ENCODE results near the gene MYH15.

The MYH15 gene

DNA sequence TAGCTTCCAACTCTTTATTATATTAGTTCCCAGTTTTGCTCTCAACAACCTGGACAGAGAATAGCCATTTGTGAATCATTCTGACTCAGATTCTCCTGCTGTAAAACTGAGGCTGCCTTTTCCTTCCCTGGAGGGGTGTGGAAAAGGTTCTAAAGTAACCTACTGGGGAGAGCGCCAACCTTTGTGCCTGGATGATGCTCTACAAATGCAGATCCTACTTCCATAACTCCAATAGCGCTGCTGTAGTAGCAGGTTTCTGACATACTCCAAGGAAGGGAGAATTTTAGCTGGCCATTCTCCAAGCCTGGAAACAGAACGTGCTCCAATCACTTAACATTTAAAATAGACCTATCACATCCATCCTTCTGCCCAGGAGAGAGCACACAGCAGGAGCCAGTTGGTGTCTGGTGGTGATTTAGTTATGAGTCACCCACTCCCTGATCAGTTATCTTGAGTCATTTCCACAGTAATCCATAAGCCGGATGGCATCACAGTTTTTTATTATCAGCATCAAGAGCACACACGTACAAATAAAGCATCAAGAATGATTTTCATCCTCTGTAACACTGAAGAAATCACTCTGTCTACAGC is 38.3 kb downstream of the MYH15 start:
- Histone ChIP-seq H3K9me3 (ENCODE audit: control insufficient read depth, low read length) (no peaks in the 10 kb centered on the region), H3K9ac (ENCODE audit: low read length) (no peak overlapping the region), H3K4me3 (ENCODE audit: low read length) (no peak overlapping the region), H3K36me3 (ENCODE audit: control insufficient read depth, insufficient read depth, low read length, severe bottlenecking) (no peaks in the 10 kb centered on the region), H3K27me3 (replicated peaks; ENCODE audit: control insufficient read depth, insufficient read depth, low read length) (no peaks in the 10 kb centered on the region), H3K4me1 (ENCODE audit: control insufficient read depth, insufficient read depth, low read length) (peaks cover 15% of the 10 kb centered on the region)
- DNase-seq (ENCODE audit: low read depth) = peak; percentile 67

DNA sequence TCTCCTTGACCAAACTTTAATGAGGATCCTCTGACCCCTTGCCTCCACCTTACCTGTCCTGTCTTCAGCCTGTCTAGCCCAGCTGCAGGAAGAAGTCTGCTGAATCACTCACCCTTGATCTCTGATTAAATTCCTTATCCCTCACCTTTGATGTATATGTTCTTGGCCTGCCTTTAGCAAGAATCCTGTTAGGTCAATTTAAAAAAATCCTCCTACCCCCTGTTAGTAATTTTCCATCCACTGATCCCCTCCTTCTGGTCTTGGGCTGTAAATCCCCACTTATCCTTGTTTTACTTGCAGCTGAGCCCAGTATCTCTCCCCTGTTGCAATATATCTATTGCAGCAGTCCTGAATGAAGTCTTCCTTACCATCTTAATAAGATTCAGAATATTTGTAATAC is 39.0 kb downstream of the MYH15 start:
- no peaks in the 10 kb centered on the region for H3K36me3 ChIP-seq (ENCODE audit: control insufficient read depth, insufficient read depth, low read length, severe bottlenecking)
- H3K9me3 ChIP-seq (ENCODE audit: control insufficient read depth, low read length) = no peaks in the 10 kb centered on the region
- no peak overlapping the region for H3K9ac ChIP-seq (ENCODE audit: low read length)
- no peak overlapping the region for H3K4me3 ChIP-seq (ENCODE audit: low read length)
- no peak for DNase-seq (ENCODE audit: low read depth)
- H3K27me3 ChIP-seq (replicated peaks; ENCODE audit: control insufficient read depth, insufficient read depth, low read length) = no peaks in the 10 kb centered on the region
- H3K4me1 ChIP-seq (ENCODE audit: control insufficient read depth, insufficient read depth, low read length) = peaks cover 15% of the 10 kb centered on the region

GRCh38 chr3:108469126-108469525 is 41.3 kb downstream of the MYH15 start:
- DNase-seq (ENCODE audit: low read depth) = no peak
- Histone ChIP-seq H3K9ac (ENCODE audit: low read length) (no peak overlapping the region), H3K4me3 (ENCODE audit: low read length) (no peak overlapping the region), H3K27me3 (replicated peaks; ENCODE audit: control insufficient read depth, insufficient read depth, low read length) (no peaks in the 10 kb centered on the region), H3K9me3 (ENCODE audit: control insufficient read depth, low read length) (no peaks in the 10 kb centered on the region), H3K4me1 (ENCODE audit: control insufficient read depth, insufficient read depth, low read length) (peaks cover 15% of the 10 kb centered on the region), H3K36me3 (ENCODE audit: control insufficient read depth, insufficient read depth, low read length, severe bottlenecking) (no peaks in the 10 kb centered on the region)

DNA sequence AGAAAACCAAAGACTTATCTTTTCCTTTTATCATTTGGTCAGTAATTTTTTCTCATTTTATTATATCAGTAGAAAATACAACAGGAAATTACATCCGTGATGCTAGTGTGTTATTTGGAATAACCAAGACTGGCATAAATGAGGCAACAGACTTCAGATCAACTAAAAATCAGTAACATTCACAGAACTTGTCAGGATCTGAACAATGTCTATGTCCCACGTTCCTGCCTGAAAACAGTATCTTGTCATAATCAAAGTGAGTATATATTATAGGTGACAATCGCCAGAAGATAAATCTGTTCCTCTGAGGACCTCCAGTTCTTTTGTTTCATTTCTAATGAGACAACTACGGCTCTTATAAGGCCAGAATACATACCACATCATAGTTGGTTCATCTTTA is 41.8 kb downstream of the MYH15 start:
- H3K9ac ChIP-seq (ENCODE audit: low read length) = no peak overlapping the region
- no peak overlapping the region for H3K4me3 ChIP-seq (ENCODE audit: low read length)
- DNase-seq (ENCODE audit: low read depth) = no peak
- no peaks in the 10 kb centered on the region for H3K36me3 ChIP-seq (ENCODE audit: control insufficient read depth, insufficient read depth, low read length, severe bottlenecking)
- H3K4me1 ChIP-seq (ENCODE audit: control insufficient read depth, insufficient read depth, low read length) = peaks cover 15% of the 10 kb centered on the region
- H3K27me3 ChIP-seq (replicated peaks; ENCODE audit: control insufficient read depth, insufficient read depth, low read length) = no peaks in the 10 kb centered on the region
- no peaks in the 10 kb centered on the region for H3K9me3 ChIP-seq (ENCODE audit: control insufficient read depth, low read length)

- Histone ChIP-seq H3K36me3 (ENCODE audit: control insufficient read depth, insufficient read depth, low read length, severe bottlenecking) (no peaks in the 10 kb centered on the region), H3K4me1 (ENCODE audit: control insufficient read depth, insufficient read depth, low read length) (peaks cover 8% of the 10 kb centered on the region), H3K27me3 (replicated peaks; ENCODE audit: control insufficient read depth, insufficient read depth, low read length) (no peaks in the 10 kb centered on the region), H3K9ac (ENCODE audit: low read length) (no peak overlapping the region), H3K4me3 (ENCODE audit: low read length) (no peak overlapping the region), H3K9me3 (ENCODE audit: control insufficient read depth, low read length) (no peaks in the 10 kb centered on the region)
- DNase-seq (ENCODE audit: low read depth) = peak; percentile 50
Observed at GRCh38 chr3:108462899-108463298, 47.5 kb downstream of the MYH15 start.

GRCh38 chr3:108461661-108462111 is 48.7 kb downstream of the MYH15 start:
- no peak overlapping the region for H3K9ac ChIP-seq (ENCODE audit: low read length)
- no peaks in the 10 kb centered on the region for H3K27me3 ChIP-seq (replicated peaks; ENCODE audit: control insufficient read depth, insufficient read depth, low read length)
- no peaks in the 10 kb centered on the region for H3K9me3 ChIP-seq (ENCODE audit: control insufficient read depth, low read length)
- peaks cover 8% of the 10 kb centered on the region for H3K4me1 ChIP-seq (ENCODE audit: control insufficient read depth, insufficient read depth, low read length)
- no peak for DNase-seq (ENCODE audit: low read depth)
- no peaks in the 10 kb centered on the region for H3K36me3 ChIP-seq (ENCODE audit: control insufficient read depth, insufficient read depth, low read length, severe bottlenecking)
- H3K4me3 ChIP-seq (ENCODE audit: low read length) = no peak overlapping the region

DNA sequence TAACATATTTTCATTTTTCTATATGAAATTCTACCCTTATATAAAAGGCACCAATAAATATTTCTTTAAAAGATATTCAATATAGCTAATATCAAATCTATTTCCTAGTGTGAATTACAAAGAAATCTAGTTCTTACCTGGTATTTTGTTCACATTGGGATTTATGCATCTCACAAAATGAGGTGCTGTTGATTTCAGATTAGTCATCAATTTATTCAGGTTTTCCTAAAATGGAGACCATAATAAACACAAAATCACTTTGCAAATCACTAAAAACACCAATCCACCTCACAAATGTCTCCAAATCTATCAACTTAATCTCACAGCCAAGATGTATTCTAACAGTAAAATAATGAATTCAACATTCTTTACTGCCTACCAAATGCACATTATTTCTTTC is 51.2 kb downstream of the MYH15 start:
- Histone ChIP-seq H3K9me3 (ENCODE audit: control insufficient read depth, low read length) (no peaks in the 10 kb centered on the region), H3K27me3 (replicated peaks; ENCODE audit: control insufficient read depth, insufficient read depth, low read length) (no peaks in the 10 kb centered on the region)

GRCh38 chr3:108455212-108455705 is 55.1 kb downstream of the MYH15 start:
- no peaks in the 10 kb centered on the region for H3K9me3 ChIP-seq (ENCODE audit: control insufficient read depth, low read length)
- H3K36me3 ChIP-seq (ENCODE audit: control insufficient read depth, insufficient read depth, low read length, severe bottlenecking) = no peaks in the 10 kb centered on the region
- no peaks in the 10 kb centered on the region for H3K27me3 ChIP-seq (replicated peaks; ENCODE audit: control insufficient read depth, insufficient read depth, low read length)
- no peak overlapping the region for H3K9ac ChIP-seq (ENCODE audit: low read length)
- H3K4me3 ChIP-seq (ENCODE audit: low read length) = no peak overlapping the region
- peaks cover 3% of the 10 kb centered on the region for H3K4me1 ChIP-seq (ENCODE audit: control insufficient read depth, insufficient read depth, low read length)
- no peak for DNase-seq (ENCODE audit: low read depth)

More for the DNA sequence above, 51.2 kb downstream of the MYH15 start:
- no peaks in the 10 kb centered on the region for H3K36me3 ChIP-seq (ENCODE audit: control insufficient read depth, insufficient read depth, low read length, severe bottlenecking)
- H3K4me3 ChIP-seq (ENCODE audit: low read length) = no peak overlapping the region
- DNase-seq (ENCODE audit: low read depth) = no peak
- H3K4me1 ChIP-seq (ENCODE audit: control insufficient read depth, insufficient read depth, low read length) = peaks cover 8% of the 10 kb centered on the region
- H3K9ac ChIP-seq (ENCODE audit: low read length) = no peak overlapping the region

- Histone ChIP-seq H3K27me3 (replicated peaks; ENCODE audit: control insufficient read depth, insufficient read depth, low read length) (no peaks in the 10 kb centered on the region), H3K36me3 (ENCODE audit: control insufficient read depth, insufficient read depth, low read length, severe bottlenecking) (no peaks in the 10 kb centered on the region), H3K4me1 (ENCODE audit: control insufficient read depth, insufficient read depth, low read length) (peaks cover 3% of the 10 kb centered on the region), H3K9ac (ENCODE audit: low read length) (no peak overlapping the region), H3K4me3 (ENCODE audit: low read length) (no peak overlapping the region), H3K9me3 (ENCODE audit: control insufficient read depth, low read length) (peaks cover 2% of the 10 kb centered on the region)
- DNase-seq (ENCODE audit: low read depth) = no peak
Observed at GRCh38 chr3:108453565-108453964, 56.8 kb downstream of the MYH15 start.

DNA sequence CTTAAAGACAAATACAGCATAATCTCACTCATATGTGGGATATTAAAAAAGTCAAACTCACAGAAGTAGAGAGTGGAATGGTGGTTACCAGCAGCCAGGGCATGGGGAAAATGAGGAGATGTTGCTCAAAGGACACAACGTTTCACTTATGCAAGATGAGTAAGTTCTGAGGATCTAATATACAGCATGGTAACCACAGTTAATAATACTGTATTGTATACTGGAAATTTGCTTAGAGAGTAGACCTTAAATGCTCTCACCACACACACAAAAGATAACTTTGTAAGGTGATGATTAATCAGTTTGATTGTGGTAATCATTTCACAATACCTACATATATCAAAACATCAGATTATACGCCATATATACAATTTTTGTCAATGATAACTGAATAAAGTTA is 60.0 kb downstream of the MYH15 start:
- H3K9me3 ChIP-seq (ENCODE audit: control insufficient read depth, low read length) = peaks cover 18% of the 10 kb centered on the region
- no peaks in the 10 kb centered on the region for H3K27me3 ChIP-seq (replicated peaks; ENCODE audit: control insufficient read depth, insufficient read depth, low read length)
- no peak overlapping the region for H3K4me3 ChIP-seq (ENCODE audit: low read length)
- no peaks in the 10 kb centered on the region for H3K36me3 ChIP-seq (ENCODE audit: control insufficient read depth, insufficient read depth, low read length, severe bottlenecking)
- no peak for DNase-seq (ENCODE audit: low read depth)
- peaks cover 3% of the 10 kb centered on the region for H3K4me1 ChIP-seq (ENCODE audit: control insufficient read depth, insufficient read depth, low read length)
- H3K9ac ChIP-seq (ENCODE audit: low read length) = no peak overlapping the region

- Histone ChIP-seq H3K9ac (ENCODE audit: low read length) (no peak overlapping the region), H3K27me3 (replicated peaks; ENCODE audit: control insufficient read depth, insufficient read depth, low read length) (no peaks in the 10 kb centered on the region), H3K36me3 (ENCODE audit: control insufficient read depth, insufficient read depth, low read length, severe bottlenecking) (no peaks in the 10 kb centered on the region), H3K4me3 (ENCODE audit: low read length) (no peak overlapping the region), H3K9me3 (ENCODE audit: control insufficient read depth, low read length) (peaks cover 18% of the 10 kb centered on the region), H3K4me1 (ENCODE audit: control insufficient read depth, insufficient read depth, low read length) (peaks cover 3% of the 10 kb centered on the region)
- DNase-seq (ENCODE audit: low read depth) = no peak
Observed at GRCh38 chr3:108448593-108448992, 61.8 kb downstream of the MYH15 start.
